Activated B cell treated with CpG ODN at 0.5 μM for 24 hours (primary cell): ENCODE results near the gene TRIM33. TPM values are rescaled to one million over a fixed set of nuclear protein-coding genes. Genes with fewer than 3 reads are reported as not detected.

Experiments
- ATAC-seq: fragments of 200-7000 bp; cut with Tn5 transposase; one replicate; pipeline ENCODE4 v1.10.0; 2021; ENCODE audit warnings: low read depth, mild to moderate bottlenecking, moderate library complexity
- CTCF ChIA-PET: fragments of 350-600 bp; sonication (Branson Sonifier 250); formaldehyde crosslinking; loops from one replicate; lab custom pipeline; 2021; ENCODE audit warnings: antibody characterized with exemption; lab: Charles Lee
- POLR2A ChIA-PET: fragments of 350-600 bp; sonication (Branson Sonifier 250); formaldehyde crosslinking; loops from one replicate; lab custom pipeline; 2021; ENCODE audit warnings: antibody characterized with exemption; lab: Charles Lee
- DNase-seq: peaks from one replicate; pipeline ENCODE4 v3.0.0; 2022
- H3K27ac Mint-ChIP-seq: one replicate; pipeline ENCODE4 v1.8.0; 2020; ENCODE audit warnings: mixed read lengths
- H3K27me3 Mint-ChIP-seq: one replicate; pipeline ENCODE4 v1.8.0; 2021; ENCODE audit warnings: mixed read lengths
- H3K36me3 Mint-ChIP-seq: one replicate; pipeline ENCODE4 v1.8.0; 2021; ENCODE audit warnings: low read depth, mixed read lengths
- H3K4me1 Mint-ChIP-seq: one replicate; pipeline ENCODE4 v1.8.0; 2021; ENCODE audit warnings: mixed read lengths
- H3K4me3 Mint-ChIP-seq: one replicate; pipeline ENCODE4 v1.8.0; 2020; ENCODE audit warnings: mild to moderate bottlenecking, mixed read lengths
- H3K9me3 Mint-ChIP-seq: one replicate; pipeline ENCODE4 v1.8.0; 2020; ENCODE audit warnings: mixed read lengths
- intact Hi-C: fragments of 100-400 bp; cut with micrococcal nuclease; formaldehyde crosslinking; loops from one replicate; pipeline ENCODE4 v1.15.1; 2024
- total RNA-seq: library from RNA; stranded (reverse); gene quantifications from 2 replicates; pipeline ENCODE4 v1.2.3, GENCODE V29; 2022
- TF ChIP-seq, protein P1 (sequence below): fragments of 200-600 bp; IDR thresholded peaks from one replicate; pipeline ENCODE4 v1.8.0; 2022; ENCODE audit warnings: antibody characterized with exemption, mild to moderate bottlenecking

Gene TRIM33
- total RNA-seq, 1 donor from 2014 or later: 41.2 TPM

DNA sequence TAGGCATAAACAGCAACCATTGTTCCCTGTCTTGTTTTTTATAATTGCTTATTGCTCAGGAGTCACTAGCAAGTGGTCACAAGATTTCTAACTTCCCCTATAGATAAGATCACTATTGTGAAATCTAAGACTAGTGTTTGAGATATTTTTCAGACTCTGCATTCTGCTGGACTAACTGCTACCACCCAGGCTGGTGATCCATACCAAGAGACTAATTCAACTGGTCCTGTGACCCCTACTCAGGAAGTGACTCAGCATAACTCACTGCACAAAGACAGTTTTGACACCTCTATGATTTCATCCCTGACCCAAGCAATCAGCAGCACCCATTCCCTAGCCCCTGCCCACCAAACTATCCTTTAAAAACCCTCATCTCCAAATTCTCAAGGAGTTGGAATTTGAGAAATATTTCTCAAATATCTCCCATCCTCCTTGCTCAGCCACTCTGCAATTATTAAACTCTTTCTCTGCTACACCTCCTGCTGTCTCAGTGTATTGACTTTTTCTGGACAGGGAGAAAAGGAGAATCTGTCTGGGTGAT is 52.7 kb downstream of the TRIM33 start:
- Mint-ChIP-seq H3K9me3 (no peaks in the 10 kb centered on the region), H3K4me3 (no peak overlapping the region)

GRCh38 chr1:114457675-114458236 is 53.2 kb downstream of the TRIM33 start:
- peaks cover 5% of the 10 kb centered on the region for H3K4me1 Mint-ChIP-seq
- intact Hi-C loops: loop anchor here (2.0 kb wide), 1 partner anchor 17 kb away; no protein-coding TSS in a partner anchor
- H3K9me3 Mint-ChIP-seq: no peaks in the 10 kb centered on the region
- no peak for ATAC-seq
- peaks cover 88% of the 10 kb centered on the region for H3K36me3 Mint-ChIP-seq
- ChIA-PET POLR2A (no interaction called here), CTCF (no interaction called here)
- H3K27me3 Mint-ChIP-seq: no peaks in the 10 kb centered on the region
- no peak overlapping the region for H3K27ac Mint-ChIP-seq
- H3K4me3 Mint-ChIP-seq: no peak overlapping the region
- TF ChIP-seq, protein P1, sequence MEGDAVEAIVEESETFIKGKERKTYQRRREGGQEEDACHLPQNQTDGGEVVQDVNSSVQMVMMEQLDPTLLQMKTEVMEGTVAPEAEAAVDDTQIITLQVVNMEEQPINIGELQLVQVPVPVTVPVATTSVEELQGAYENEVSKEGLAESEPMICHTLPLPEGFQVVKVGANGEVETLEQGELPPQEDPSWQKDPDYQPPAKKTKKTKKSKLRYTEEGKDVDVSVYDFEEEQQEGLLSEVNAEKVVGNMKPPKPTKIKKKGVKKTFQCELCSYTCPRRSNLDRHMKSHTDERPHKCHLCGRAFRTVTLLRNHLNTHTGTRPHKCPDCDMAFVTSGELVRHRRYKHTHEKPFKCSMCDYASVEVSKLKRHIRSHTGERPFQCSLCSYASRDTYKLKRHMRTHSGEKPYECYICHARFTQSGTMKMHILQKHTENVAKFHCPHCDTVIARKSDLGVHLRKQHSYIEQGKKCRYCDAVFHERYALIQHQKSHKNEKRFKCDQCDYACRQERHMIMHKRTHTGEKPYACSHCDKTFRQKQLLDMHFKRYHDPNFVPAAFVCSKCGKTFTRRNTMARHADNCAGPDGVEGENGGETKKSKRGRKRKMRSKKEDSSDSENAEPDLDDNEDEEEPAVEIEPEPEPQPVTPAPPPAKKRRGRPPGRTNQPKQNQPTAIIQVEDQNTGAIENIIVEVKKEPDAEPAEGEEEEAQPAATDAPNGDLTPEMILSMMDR: no peak
- no peak for DNase-seq

More for the DNA sequence above, 52.7 kb downstream of the TRIM33 start:
- CTCF ChIA-PET: no interaction called here
- Mint-ChIP-seq H3K27me3 (no peaks in the 10 kb centered on the region), H3K36me3 (peaks cover 88% of the 10 kb centered on the region), H3K4me1 (peaks cover 5% of the 10 kb centered on the region), H3K27ac (peak overlapping the region; percentile 47)
- TF ChIP-seq, protein P1: no peak
- ATAC-seq (no peak), DNase-seq (no peak)
- intact Hi-C loops: no loop called here
- POLR2A ChIA-PET: no interaction called here

DNA sequence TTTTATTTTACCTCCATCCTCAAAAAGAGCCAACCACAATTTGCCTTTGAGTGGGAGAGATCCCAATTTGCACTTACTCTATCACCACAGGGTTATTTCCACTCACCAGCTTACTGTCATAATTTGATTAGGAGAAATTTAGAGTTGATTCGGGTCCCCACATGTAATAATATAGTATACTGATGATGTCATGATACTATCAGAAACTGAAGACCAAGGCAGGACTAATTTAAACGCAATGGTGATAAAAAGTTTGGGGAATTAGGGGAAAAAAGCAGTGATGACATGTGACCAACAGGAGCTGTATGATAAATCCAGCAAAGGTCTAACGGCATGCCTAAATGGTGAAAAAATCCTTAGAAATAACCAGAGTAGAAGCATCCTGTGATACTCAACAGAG is 54.4 kb downstream of the TRIM33 start:
- intact Hi-C loops: loop anchor here (2.0 kb wide), 1 partner anchor 16 kb away; no protein-coding TSS in a partner anchor
- TF ChIP-seq, protein P1: no peak
- ATAC-seq: no peak
- POLR2A ChIA-PET: no interaction called here
- CTCF ChIA-PET: no interaction called here
- Mint-ChIP-seq H3K9me3 (no peaks in the 10 kb centered on the region), H3K27ac (no peak overlapping the region), H3K36me3 (peaks cover 79% of the 10 kb centered on the region), H3K4me3 (no peak overlapping the region), H3K4me1 (peaks cover 5% of the 10 kb centered on the region), H3K27me3 (no peaks in the 10 kb centered on the region)
- DNase-seq: no peak

DNA sequence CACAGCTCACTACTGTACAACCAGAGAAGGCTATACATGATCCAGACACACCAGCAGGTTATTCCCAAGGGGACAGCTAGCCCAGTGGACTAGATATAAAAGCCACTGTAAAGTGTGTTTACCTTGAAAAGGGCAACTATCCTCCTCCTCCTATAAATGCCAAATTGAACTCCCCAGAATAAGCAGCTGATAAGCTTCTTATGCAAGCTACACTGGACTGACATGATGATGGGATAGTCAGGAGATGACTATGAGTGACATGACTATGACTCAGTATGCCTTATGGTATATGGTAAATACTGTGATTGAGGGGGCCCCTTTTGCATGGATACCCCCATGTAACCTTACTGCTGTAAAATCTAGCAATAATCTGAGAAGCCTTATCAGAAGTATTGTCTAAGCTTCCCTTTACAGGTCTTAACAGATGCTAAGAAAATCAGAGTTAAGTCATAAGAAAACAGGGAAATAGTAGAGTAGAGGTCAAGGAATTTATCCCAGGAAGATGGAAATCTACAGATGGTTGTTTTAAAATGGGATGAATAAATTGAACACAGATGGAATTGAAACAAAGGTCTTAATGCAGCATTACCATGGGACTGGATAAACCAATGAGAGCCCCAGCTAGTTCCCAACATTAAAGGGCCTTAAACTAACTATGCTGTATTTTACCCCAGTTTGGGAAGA is 55.8 kb downstream of the TRIM33 start:
- CTCF ChIA-PET: no interaction called here
- no peak overlapping the region for H3K27ac Mint-ChIP-seq

DNA sequence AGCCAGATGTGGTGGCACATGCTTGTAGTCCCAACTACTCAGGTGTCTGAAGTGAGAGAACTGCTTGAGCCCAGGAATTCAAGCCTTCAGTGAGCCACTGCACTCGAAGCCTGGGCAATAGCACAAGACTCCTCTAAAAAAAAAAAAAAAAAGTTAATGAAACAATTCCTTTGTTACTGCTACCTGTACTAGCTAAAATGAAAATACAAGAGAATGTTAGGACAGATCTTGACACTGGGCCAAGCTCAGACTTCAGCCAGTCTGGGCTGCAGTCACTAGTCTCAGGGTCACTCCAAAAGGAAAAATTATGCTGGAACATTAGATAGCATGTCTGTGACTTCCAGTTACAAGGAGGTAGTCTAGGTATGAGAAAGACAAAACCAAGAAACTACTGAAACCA is 56.5 kb downstream of the TRIM33 start:
- Mint-ChIP-seq H3K27me3 (no peaks in the 10 kb centered on the region), H3K36me3 (peaks cover 76% of the 10 kb centered on the region), H3K9me3 (no peaks in the 10 kb centered on the region), H3K27ac (no peak overlapping the region), H3K4me3 (no peak overlapping the region), H3K4me1 (peaks cover 5% of the 10 kb centered on the region)
- DNase-seq (no peak), ATAC-seq (no peak)
- intact Hi-C loops: no loop called here
- TF ChIP-seq, protein P1: no peak
- POLR2A ChIA-PET: no interaction called here
- CTCF ChIA-PET: no interaction called here

More for the DNA sequence above, 55.8 kb downstream of the TRIM33 start:
- peaks cover 78% of the 10 kb centered on the region for H3K36me3 Mint-ChIP-seq
- TF ChIP-seq, protein P1: no peak
- H3K4me3 Mint-ChIP-seq: no peak overlapping the region
- no peak for DNase-seq
- ATAC-seq: no peak
- no peaks in the 10 kb centered on the region for H3K27me3 Mint-ChIP-seq
- intact Hi-C loops: no loop called here
- H3K4me1 Mint-ChIP-seq: peaks cover 5% of the 10 kb centered on the region
- POLR2A ChIA-PET: no interaction called here
- no peaks in the 10 kb centered on the region for H3K9me3 Mint-ChIP-seq
